GM19023 (cell line): ENCODE measurements around the gene TPD52L1.

Source experiments
- ATAC-seq: cut with Tn5 transposase; IDR thresholded peaks from one replicate; pipeline ENCODE4 v1.9.1; 2021; ENCODE audit warnings: mild to moderate bottlenecking, moderate library complexity; ENCODE audit not compliant: unreplicated experiment

The TPD52L1 gene

GRCh38 chr6:125174626-125175025, 21.1 kb downstream of the TPD52L1 start:
- no peak for ATAC-seq

GRCh38 chr6:125175466-125176048, 22.0 kb downstream of the TPD52L1 start:
- ATAC-seq = no peak

GRCh38 chr6:125182237-125183008, 28.9 kb downstream of the TPD52L1 start:
- ATAC-seq = no peak

GRCh38 chr6:125183391-125183790, 29.8 kb downstream of the TPD52L1 start:
- ATAC-seq = no peak

- ATAC-seq = no peak
Measured at GRCh38 chr6:125188037-125188436, 34.5 kb downstream of the TPD52L1 start.

GRCh38 chr6:125188594-125189203, 35.1 kb downstream of the TPD52L1 start:
- ATAC-seq = no peak

GRCh38 chr6:125189494-125189893, 35.9 kb downstream of the TPD52L1 start:
- no peak for ATAC-seq

- no peak for ATAC-seq
Measured at GRCh38 chr6:125190667-125191066, 37.1 kb downstream of the TPD52L1 start.

- peak; percentile 97 for ATAC-seq
Measured at GRCh38 chr6:125191916-125192609, 38.5 kb downstream of the TPD52L1 start.

- ATAC-seq = peak; percentile 20
Measured at GRCh38 chr6:125192610-125192930, 39.0 kb downstream of the TPD52L1 start.

- no peak for ATAC-seq
Measured at GRCh38 chr6:125193208-125193607, 39.6 kb downstream of the TPD52L1 start.

GRCh38 chr6:125194941-125195340, 41.4 kb downstream of the TPD52L1 start:
- no peak for ATAC-seq

GRCh38 chr6:125195526-125195925, 42.0 kb downstream of the TPD52L1 start:
- no peak for ATAC-seq

- no peak for ATAC-seq
Measured at GRCh38 chr6:125196613-125197012, 43.0 kb downstream of the TPD52L1 start.

GRCh38 chr6:125197795-125198269, 44.3 kb downstream of the TPD52L1 start:
- no peak for ATAC-seq

- ATAC-seq = no peak
Measured at GRCh38 chr6:125198398-125198937, 44.9 kb downstream of the TPD52L1 start.

- no peak for ATAC-seq
Measured at GRCh38 chr6:125200941-125201340, 47.4 kb downstream of the TPD52L1 start.

- no peak for ATAC-seq
Measured at GRCh38 chr6:125201961-125202729, 48.6 kb downstream of the TPD52L1 start.

GRCh38 chr6:125203395-125203794, 49.8 kb downstream of the TPD52L1 start:
- no peak for ATAC-seq

GRCh38 chr6:125205931-125206330, 52.4 kb downstream of the TPD52L1 start:
- no peak for ATAC-seq

GRCh38 chr6:125206389-125206788, 52.8 kb downstream of the TPD52L1 start:
- no peak for ATAC-seq
